ENCODE results near the gene RTKN2. TPM values are rescaled to one million over a fixed set of nuclear protein-coding genes. Genes with fewer than 3 reads are reported as not detected.

The RTKN2 gene
- polyA plus RNA-seq, 3 donors: 0.07 to 0.08 TPM; not detected in 1

DNA sequence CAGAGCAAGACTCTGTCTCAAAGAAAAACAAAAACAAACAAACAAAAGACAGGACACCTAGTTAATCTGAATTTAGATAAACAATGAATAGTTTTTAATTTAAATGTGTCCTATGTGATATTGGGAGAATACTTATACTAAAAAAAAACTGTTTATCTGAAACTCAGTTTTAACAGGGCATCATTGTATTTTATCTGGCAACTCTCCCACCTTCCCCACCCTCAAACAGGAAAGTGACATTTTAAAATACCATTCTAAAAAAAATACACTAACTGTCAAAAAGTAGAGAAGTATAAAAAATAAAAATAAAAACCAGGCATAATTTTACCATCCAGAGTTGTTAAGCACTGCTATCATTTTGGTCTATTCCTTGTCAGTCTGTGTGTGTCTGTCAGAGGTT is 119.0 kb downstream of the RTKN2 start:
- TF ChIP-seq, protein P1, sequence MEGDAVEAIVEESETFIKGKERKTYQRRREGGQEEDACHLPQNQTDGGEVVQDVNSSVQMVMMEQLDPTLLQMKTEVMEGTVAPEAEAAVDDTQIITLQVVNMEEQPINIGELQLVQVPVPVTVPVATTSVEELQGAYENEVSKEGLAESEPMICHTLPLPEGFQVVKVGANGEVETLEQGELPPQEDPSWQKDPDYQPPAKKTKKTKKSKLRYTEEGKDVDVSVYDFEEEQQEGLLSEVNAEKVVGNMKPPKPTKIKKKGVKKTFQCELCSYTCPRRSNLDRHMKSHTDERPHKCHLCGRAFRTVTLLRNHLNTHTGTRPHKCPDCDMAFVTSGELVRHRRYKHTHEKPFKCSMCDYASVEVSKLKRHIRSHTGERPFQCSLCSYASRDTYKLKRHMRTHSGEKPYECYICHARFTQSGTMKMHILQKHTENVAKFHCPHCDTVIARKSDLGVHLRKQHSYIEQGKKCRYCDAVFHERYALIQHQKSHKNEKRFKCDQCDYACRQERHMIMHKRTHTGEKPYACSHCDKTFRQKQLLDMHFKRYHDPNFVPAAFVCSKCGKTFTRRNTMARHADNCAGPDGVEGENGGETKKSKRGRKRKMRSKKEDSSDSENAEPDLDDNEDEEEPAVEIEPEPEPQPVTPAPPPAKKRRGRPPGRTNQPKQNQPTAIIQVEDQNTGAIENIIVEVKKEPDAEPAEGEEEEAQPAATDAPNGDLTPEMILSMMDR (IDR thresholded peaks at IDR 0.05): no peak
- H3K36me3 ChIP-seq (replicated peaks in 1 of 2; ENCODE audit: control insufficient read depth in 1 of 2, insufficient read depth in 2 of 2, low read length in 2 of 2): no peaks in the 10 kb centered on the region
- no peaks in the 10 kb centered on the region for H3K79me2 ChIP-seq (ENCODE audit: insufficient read depth, low read length)
- no peaks in the 10 kb centered on the region for H3K27me3 ChIP-seq (ENCODE audit: control insufficient read depth in 2 of 2, insufficient read depth in 2 of 2, low read length in 2 of 2)
- peaks cover 0 to 2% (median 0%) of the 10 kb centered on the region in 3 donors for H3K27me3 Mint-ChIP-seq (ENCODE audit: low read depth in 3 of 3)
- H3K27ac ChIP-seq (ENCODE audit: low read depth in 1 of 2, low read length in 2 of 2): no peak overlapping the region
- peaks cover 9% of the 10 kb centered on the region for H3K4me1 Mint-ChIP-seq
- no peaks in the 10 kb centered on the region for H4K20me1 ChIP-seq (ENCODE audit: insufficient read depth, low read length)
- H3K9me3 ChIP-seq (replicated peaks in 1 of 2; ENCODE audit: control insufficient read depth in 1 of 2, insufficient read depth in 1 of 2, low read length in 2 of 2): no peaks in the 10 kb centered on the region
- H3K36me3 Mint-ChIP-seq: peaks cover 0 to 2% of the 10 kb centered on the region in 2 donors
- no peak overlapping the region for H3K4me3 ChIP-seq (replicated peaks in 1 of 3; ENCODE audit: low read depth in 2 of 3, low read length in 3 of 3)
- no peak overlapping the region for H3K4me3 Mint-ChIP-seq
- H3K4me1 ChIP-seq (ENCODE audit: control insufficient read depth in 1 of 2, insufficient read depth in 2 of 2, low read length in 2 of 2): peaks cover 10 to 12% of the 10 kb centered on the region in 2 donors
- intact Hi-C loops (cut with micrococcal nuclease): loop anchor here in 1 of 2 donors (10.0 kb wide), 2 partner anchors 105 to 245 kb away; partner anchors contain the start of gene ARID5B
- DNase-seq: no peak
- H2AFZ ChIP-seq (ENCODE audit: insufficient read depth, low read depth, low read length, poor library complexity, severe bottlenecking): no peak overlapping the region
- H3K4me2 ChIP-seq (replicated peaks; ENCODE audit: extremely low read depth, low read length, poor library complexity, severe bottlenecking): no peak overlapping the region
- no peak overlapping the region for H3K27ac Mint-ChIP-seq
- no peak overlapping the region for H3K9ac ChIP-seq (ENCODE audit: insufficient read depth, low read length, poor library complexity, severe bottlenecking)
- peaks cover 0 to 2% (median 0%) of the 10 kb centered on the region in 7 donors for H3K9me3 Mint-ChIP-seq

DNA sequence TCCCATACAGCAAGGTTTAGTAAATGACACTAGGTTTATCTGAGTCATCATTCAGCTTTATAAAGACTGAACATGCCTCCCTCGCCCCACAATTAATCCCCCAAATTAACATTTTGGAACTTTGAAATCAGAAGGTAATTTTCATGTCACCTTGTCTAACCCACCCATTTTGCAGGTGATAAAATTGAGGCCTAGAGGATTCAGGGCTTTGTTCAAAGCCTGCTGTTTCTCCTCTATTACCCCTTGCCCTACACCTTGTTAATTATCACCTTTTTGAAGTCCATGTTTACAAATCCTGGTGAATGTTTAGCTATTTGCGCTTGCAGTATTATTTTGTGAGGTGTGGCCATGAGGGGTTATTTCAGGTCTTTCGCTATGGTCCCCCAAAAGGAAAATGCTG is 120.5 kb downstream of the RTKN2 start:
- Mint-ChIP-seq H3K27ac (no peak overlapping the region), H3K36me3 (peaks cover 0 to 2% of the 10 kb centered on the region in 2 donors), H3K9me3 (peaks cover 0 to 4% (median 0%) of the 10 kb centered on the region in 7 donors), H3K27me3 (ENCODE audit: low read depth in 3 of 3) (peaks cover 0 to 2% (median 0%) of the 10 kb centered on the region in 3 donors), H3K4me1 (peaks cover 3% of the 10 kb centered on the region), H3K4me3 (no peak overlapping the region)
- H3K4me3 ChIP-seq (replicated peaks in 1 of 3; ENCODE audit: low read depth in 2 of 3, low read length in 3 of 3): no peak overlapping the region
- no peak overlapping the region for H3K27ac ChIP-seq (ENCODE audit: low read depth in 1 of 2, low read length in 2 of 2)
- no peak overlapping the region for H3K9ac ChIP-seq (ENCODE audit: insufficient read depth, low read length, poor library complexity, severe bottlenecking)
- TF ChIP-seq, protein P1 (IDR thresholded peaks at IDR 0.05): no peak
- WGBS (ENCODE audit: insufficient coverage): 100% methylated on average over 1 of the region's 3 CpGs
- intact Hi-C loops (cut with micrococcal nuclease): no loop called here
- no peak for DNase-seq
- H4K20me1 ChIP-seq (ENCODE audit: insufficient read depth, low read length): no peaks in the 10 kb centered on the region
- no peak overlapping the region for H2AFZ ChIP-seq (ENCODE audit: insufficient read depth, low read depth, low read length, poor library complexity, severe bottlenecking)
- H3K36me3 ChIP-seq (replicated peaks in 1 of 2; ENCODE audit: control insufficient read depth in 1 of 2, insufficient read depth in 2 of 2, low read length in 2 of 2): no peaks in the 10 kb centered on the region
- H3K27me3 ChIP-seq (ENCODE audit: control insufficient read depth in 2 of 2, insufficient read depth in 2 of 2, low read length in 2 of 2): no peaks in the 10 kb centered on the region
- no peaks in the 10 kb centered on the region for H3K79me2 ChIP-seq (ENCODE audit: insufficient read depth, low read length)
- H3K4me1 ChIP-seq (ENCODE audit: control insufficient read depth in 1 of 2, insufficient read depth in 2 of 2, low read length in 2 of 2): peaks cover 5 to 6% of the 10 kb centered on the region in 2 donors
- H3K9me3 ChIP-seq (replicated peaks in 1 of 2; ENCODE audit: control insufficient read depth in 1 of 2, insufficient read depth in 1 of 2, low read length in 2 of 2): peaks cover 0 to under 1% of the 10 kb centered on the region in 2 donors
- H3K4me2 ChIP-seq (replicated peaks; ENCODE audit: extremely low read depth, low read length, poor library complexity, severe bottlenecking): no peak overlapping the region

All from CD14-positive monocyte (primary cell).